ENCODE measurements around the gene C19orf53. TPM values are rescaled to one million over a fixed set of nuclear protein-coding genes. Genes with fewer than 3 reads are reported as not detected.
"Not testable (repeated sequence)": the region's sequence is repeated elsewhere in the genome, so short reads cannot be mapped to it uniquely, and the experiment has no call there.

Gene C19orf53
- total and polyA plus RNA-seq, 2 experiments from 2014 or later: 115 to 309 TPM

DNA sequence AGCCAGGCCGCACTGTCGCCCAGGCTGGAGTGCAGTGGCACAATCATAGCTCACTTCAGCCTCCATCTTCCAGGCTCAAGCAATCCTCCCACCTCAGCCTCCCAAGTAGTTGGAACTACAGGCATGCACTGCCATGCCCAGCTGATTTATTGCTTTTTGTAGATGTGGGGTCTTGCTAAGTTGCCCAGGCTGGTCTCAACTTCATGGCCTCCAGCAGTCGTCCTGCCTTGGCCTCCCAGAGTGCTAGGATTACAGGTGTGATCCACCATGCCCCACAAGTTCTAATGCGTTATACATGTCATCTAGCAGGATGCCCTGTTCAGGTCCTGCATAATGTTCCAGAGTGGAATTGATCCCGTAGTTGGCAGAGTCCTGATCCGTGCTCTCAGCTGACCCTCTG is 4.6 kb downstream of the C19orf53 start:
- 88 to 91% methylated on average over 6 of the region's 6 CpGs for WGBS, 2 experiments (ENCODE audit: low coverage in 1 of 2, low lambda C conversion rate in 2 of 2, missing lambda C conversion rate in 2 of 2)
- peaks cover 22% of the 10 kb centered on the region for H3K4me1 ChIP-seq (ENCODE audit: insufficient read depth)
- H3K27me3 ChIP-seq (replicated peaks; ENCODE audit: insufficient read depth): no peaks in the 10 kb centered on the region
- H3F3A ChIP-seq (ENCODE audit: insufficient read depth): peaks cover 43% of the 10 kb centered on the region
- H3K27ac ChIP-seq: no peak overlapping the region
- DNase-seq: no peak
- no peak overlapping the region for H2AFZ ChIP-seq
- no peaks in the 10 kb centered on the region for H3K9me3 ChIP-seq (ENCODE audit: low read depth)
- TF ChIP-seq EZH2 (IDR thresholded peaks at IDR 0.05; ENCODE audit: insufficient read depth, poor library complexity, severe bottlenecking) (no peak), EZH2phosphoT487 (IDR thresholded peaks at IDR 0.05; ENCODE audit: insufficient read depth, low read depth) (no peak)
- H4K20me1 ChIP-seq (ENCODE audit: insufficient read depth): no peaks in the 10 kb centered on the region
- in situ Hi-C loops (cut with MboI): no loop called here
- H3K36me3 ChIP-seq (ENCODE audit: low read depth): no peaks in the 10 kb centered on the region
- H3K4me2 ChIP-seq (ENCODE audit: unreplicated experiment): no peak overlapping the region
- H3K79me2 ChIP-seq (ENCODE audit: insufficient read depth): peaks cover 37% of the 10 kb centered on the region
- H3K9ac ChIP-seq: no peak overlapping the region
- no peak overlapping the region for H3K4me3 ChIP-seq
- H3K9me2 ChIP-seq (ENCODE audit: insufficient read depth): no peaks in the 10 kb centered on the region

DNA sequence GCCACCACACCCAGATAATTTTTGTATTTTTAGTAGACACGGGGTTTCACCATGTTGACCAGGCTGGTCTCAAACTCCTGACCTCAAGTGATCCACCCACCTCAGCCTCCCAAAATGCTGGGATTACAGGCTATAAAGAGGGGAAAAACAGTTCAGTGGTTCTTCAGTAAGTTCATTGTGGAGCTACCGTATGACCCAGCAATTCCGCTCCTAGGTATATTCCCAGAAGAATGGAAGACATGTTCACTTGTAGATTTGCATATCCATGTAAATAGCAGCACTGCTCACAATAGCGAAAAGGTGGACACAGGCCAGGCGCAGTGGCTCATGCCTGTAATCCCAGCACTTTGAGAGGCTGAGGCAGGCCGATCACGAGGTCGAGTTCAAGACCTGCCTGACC is 5.5 kb downstream of the C19orf53 start:
- peaks cover 23% of the 10 kb centered on the region for H3K4me1 ChIP-seq (ENCODE audit: insufficient read depth)
- not testable (repeated sequence) for H3K4me2 ChIP-seq (ENCODE audit: unreplicated experiment); H3K36me3 ChIP-seq (ENCODE audit: low read depth); H4K20me1 ChIP-seq (ENCODE audit: insufficient read depth); H3K9ac ChIP-seq; DNase-seq; H3K4me3 ChIP-seq; H3K27me3 ChIP-seq (replicated peaks; ENCODE audit: insufficient read depth); H3K27ac ChIP-seq; H2AFZ ChIP-seq; H3K9me2 ChIP-seq (ENCODE audit: insufficient read depth); H3K9me3 ChIP-seq (ENCODE audit: low read depth)
- H3K79me2 ChIP-seq (ENCODE audit: insufficient read depth): peaks cover 35% of the 10 kb centered on the region
- peaks cover 39% of the 10 kb centered on the region for H3F3A ChIP-seq (ENCODE audit: insufficient read depth)
- WGBS, 2 experiments (ENCODE audit: low coverage in 1 of 2, low lambda C conversion rate in 2 of 2, missing lambda C conversion rate in 2 of 2): 98 to 100% methylated on average over 8 of the region's 8 CpGs
- in situ Hi-C loops (cut with MboI): loop anchor here (10.0 kb wide), 1 partner anchor 85 kb away; no protein-coding TSS in a partner anchor

DNA sequence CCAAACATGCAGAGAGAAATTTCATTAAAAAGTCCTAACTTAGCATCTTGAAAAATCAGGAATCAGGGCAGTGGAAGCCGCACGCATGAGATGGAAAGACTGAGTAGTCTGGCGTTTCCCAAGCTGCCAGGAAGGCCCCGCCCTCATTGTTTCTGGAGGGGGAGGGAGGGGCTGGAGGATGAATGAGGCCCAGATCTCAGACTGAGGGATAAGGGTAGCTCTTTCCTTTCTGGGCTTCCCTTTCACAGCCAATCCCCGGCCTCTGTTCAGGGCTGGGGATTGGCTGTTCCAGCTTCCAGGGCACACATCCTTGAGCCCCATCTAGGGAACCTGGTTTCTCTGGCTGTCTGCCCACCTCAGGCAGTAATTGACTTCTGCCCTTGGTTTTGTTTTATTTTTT is 7.3 kb downstream of the C19orf53 start:
- WGBS, 2 experiments (ENCODE audit: low coverage in 1 of 2, low lambda C conversion rate in 2 of 2, missing lambda C conversion rate in 2 of 2): 1 to 3% methylated on average over 5 of the region's 5 CpGs
- H3K4me3 ChIP-seq: 0 out of 2 replicates have a peak overlapping the region, but pooled peaks have one; percentile 1
- peak overlapping the region; percentile 31 for H2AFZ ChIP-seq
- peaks cover 24% of the 10 kb centered on the region for H3K4me1 ChIP-seq (ENCODE audit: insufficient read depth)
- in situ Hi-C loops (cut with MboI): loop anchor here (10.0 kb wide), 1 partner anchor 83 kb away; no protein-coding TSS in a partner anchor
- H3K9me3 ChIP-seq (ENCODE audit: low read depth): no peaks in the 10 kb centered on the region
- H3K4me2 ChIP-seq (ENCODE audit: unreplicated experiment): peak overlapping the region; percentile 43
- no peaks in the 10 kb centered on the region for H3K9me2 ChIP-seq (ENCODE audit: insufficient read depth)
- peaks cover 34% of the 10 kb centered on the region for H3F3A ChIP-seq (ENCODE audit: insufficient read depth)
- peaks cover 17% of the 10 kb centered on the region for H3K79me2 ChIP-seq (ENCODE audit: insufficient read depth)
- H3K27ac ChIP-seq: peak overlapping the region; percentile 86
- peak; percentile 96 for DNase-seq
- H3K36me3 ChIP-seq (ENCODE audit: low read depth): no peaks in the 10 kb centered on the region
- no peaks in the 10 kb centered on the region for H3K27me3 ChIP-seq (replicated peaks; ENCODE audit: insufficient read depth)
- no peaks in the 10 kb centered on the region for H4K20me1 ChIP-seq (ENCODE audit: insufficient read depth)
- peak overlapping the region; percentile 64 for H3K9ac ChIP-seq
- no peak for TF ChIP-seq EZH2 (IDR thresholded peaks at IDR 0.05; ENCODE audit: insufficient read depth, poor library complexity, severe bottlenecking)
- no peak for TF ChIP-seq EZH2phosphoT487 (IDR thresholded peaks at IDR 0.05; ENCODE audit: insufficient read depth, low read depth)

DNA sequence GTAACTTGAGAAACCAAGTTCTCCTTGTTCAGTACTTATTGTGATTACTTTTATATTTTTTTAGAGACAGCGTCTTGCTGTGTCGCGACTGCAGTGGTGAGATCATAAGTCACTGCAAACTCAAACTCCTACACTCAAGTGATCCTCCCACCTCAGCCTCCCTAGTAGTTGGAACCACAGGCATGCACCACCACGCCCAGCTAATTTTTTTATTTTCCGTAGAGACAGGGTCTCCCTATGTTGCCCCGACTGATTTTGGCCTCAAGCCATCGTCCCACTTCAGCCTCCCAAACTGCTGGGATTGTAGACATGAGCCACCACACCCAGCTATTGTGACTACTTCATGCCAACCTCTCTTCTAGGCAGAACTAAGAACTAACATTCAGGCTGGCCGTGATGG is 8.3 kb downstream of the C19orf53 start:
- Histone ChIP-seq H4K20me1 (ENCODE audit: insufficient read depth) (no peaks in the 10 kb centered on the region), H3F3A (ENCODE audit: insufficient read depth) (peaks cover 34% of the 10 kb centered on the region), H3K27ac (peak overlapping the region; percentile 86; the same call in 1 of the 2 replicates), H3K9me2 (ENCODE audit: insufficient read depth) (no peaks in the 10 kb centered on the region), H3K9me3 (ENCODE audit: low read depth) (no peaks in the 10 kb centered on the region), H3K4me1 (ENCODE audit: insufficient read depth) (peaks cover 29% of the 10 kb centered on the region), H3K79me2 (ENCODE audit: insufficient read depth) (peaks cover 8% of the 10 kb centered on the region), H3K36me3 (ENCODE audit: low read depth) (no peaks in the 10 kb centered on the region), H3K4me3 (no peak overlapping the region), H3K9ac (no peak overlapping the region; the same call in 1 of the 2 replicates), H3K4me2 (ENCODE audit: unreplicated experiment) (no peak overlapping the region), H2AFZ (no peak overlapping the region), H3K27me3 (replicated peaks; ENCODE audit: insufficient read depth) (no peaks in the 10 kb centered on the region)
- in situ Hi-C loops (cut with MboI): loop anchor here (10.0 kb wide), 1 partner anchor 82 kb away; no protein-coding TSS in a partner anchor
- no peak for DNase-seq
- TF ChIP-seq EZH2phosphoT487 (IDR thresholded peaks at IDR 0.05; ENCODE audit: insufficient read depth, low read depth) (no peak), EZH2 (IDR thresholded peaks at IDR 0.05; ENCODE audit: insufficient read depth, poor library complexity, severe bottlenecking) (no peak)
- WGBS, 2 experiments (ENCODE audit: low coverage in 1 of 2, low lambda C conversion rate in 2 of 2, missing lambda C conversion rate in 2 of 2): 62% methylated on average over 8 of the region's 8 CpGs
